ENCODE data around the gene OLR1. TPM values are rescaled to one million over a fixed set of nuclear protein-coding genes. Genes with fewer than 3 reads are reported as not detected.

Gene OLR1
- total and polyA plus RNA-seq, 8 donors, result 0.28 to 34.3 (median 0.81) TPM

- peak; percentile 86 to 91 (median 88) for ATAC-seq
- DNase-seq, result peak; percentile 94 to 98 (median 96)
- 31 to 32% methylated on average over 40 of the region's 40 CpGs for WGBS, 2 donors
- H3K4me1 ChIP-seq, result peaks cover 6 to 12% (median 8%) of the 10 kb centered on the region in 3 donors
- H3K9me3 ChIP-seq, result no peaks in the 10 kb centered on the region
- no peaks in the 10 kb centered on the region for H3K27me3 ChIP-seq
- intact Hi-C loops (cut with DNase I), result no loop called here
- peak; percentile 97 for FAIRE-seq
- no peaks in the 10 kb centered on the region for H3K36me3 ChIP-seq
- peak overlapping the region; percentile 88 to 100 (median 93) for H3K27ac ChIP-seq
- H3K4me3 ChIP-seq, result peak overlapping the region; percentile 30 to 81 (median 49)
- TF ChIP-seq CTCF (IDR thresholded peaks at IDR 0.05), result no peak
Measured at GRCh38 chr12:10211940-10212738, 40.2 kb upstream of the OLR1 start.

- no peak for TF ChIP-seq CTCF (IDR thresholded peaks at IDR 0.05)
- H3K27ac ChIP-seq, result peak overlapping the region; percentile 88 to 100 (median 93)
- H3K36me3 ChIP-seq, result no peaks in the 10 kb centered on the region
- 88% methylated on average over 25 of the region's 25 CpGs for WGBS, 2 donors
- no peak overlapping the region for H3K4me3 ChIP-seq
- peaks cover 6 to 12% (median 8%) of the 10 kb centered on the region in 3 donors for H3K4me1 ChIP-seq
- intact Hi-C loops (cut with DNase I), result no loop called here
- no peaks in the 10 kb centered on the region for H3K27me3 ChIP-seq
- FAIRE-seq (no peak), DNase-seq (peak in 2 of 6 donors; percentile 22 to 49), ATAC-seq (no peak)
- H3K9me3 ChIP-seq, result no peaks in the 10 kb centered on the region
Measured at GRCh38 chr12:10211101-10211939, 39.4 kb upstream of the OLR1 start.

- Histone ChIP-seq H3K27me3 (no peaks in the 10 kb centered on the region), H3K4me1 (peaks cover 0 to 4% (median 3%) of the 10 kb centered on the region in 3 donors), H3K9me3 (no peaks in the 10 kb centered on the region), H3K27ac (no peak overlapping the region), H3K4me3 (no peak overlapping the region), H3K36me3 (no peaks in the 10 kb centered on the region)
- FAIRE-seq, result no peak
- WGBS, 2 donors, result 88 to 94% methylated on average over 15 of the region's 15 CpGs
- no peak for ATAC-seq
- intact Hi-C loops (cut with DNase I), result no loop called here
- no peak for TF ChIP-seq CTCF (IDR thresholded peaks at IDR 0.05)
- no peak for DNase-seq
Measured at GRCh38 chr12:10210225-10210624, 38.3 kb upstream of the OLR1 start.

GRCh38 chr12:10207136-10207535 lies 35.2 kb upstream of the OLR1 start:
- H3K4me1 ChIP-seq, result no peaks in the 10 kb centered on the region
- DNase-seq, result no peak
- no peaks in the 10 kb centered on the region for H3K9me3 ChIP-seq
- no peak for FAIRE-seq
- no peak overlapping the region for H3K4me3 ChIP-seq
- no peaks in the 10 kb centered on the region for H3K27me3 ChIP-seq
- intact Hi-C loops (cut with DNase I), result no loop called here
- no peaks in the 10 kb centered on the region for H3K36me3 ChIP-seq
- WGBS, 2 donors, result 12% methylated on average over 2 of the region's 2 CpGs
- ATAC-seq, result no peak
- no peak for TF ChIP-seq CTCF (IDR thresholded peaks at IDR 0.05)
- H3K27ac ChIP-seq, result no peak overlapping the region

Measured in pancreas (tissue), 10 donors.